Loucy (cell line): Measurements from ENCODE around the gene ATP6V1G1.

Experiments
- CTCF ChIP-seq: fragments of 200-600 bp; sonication (generic); conservative IDR thresholded peaks from 2 replicates; pipeline ENCODE4 v1.5.1; 2014; ENCODE audit warnings: mild to moderate bottlenecking, antibody characterized with exemption, low read length
- EZH2phosphoT487 ChIP-seq: fragments of 200-600 bp; IDR thresholded peaks from 2 replicates; pipeline ENCODE4 v1.6.1; 2018; ENCODE audit warnings: antibody characterized with exemption, mild to moderate bottlenecking, moderate library complexity, borderline replicate concordance

DNA sequence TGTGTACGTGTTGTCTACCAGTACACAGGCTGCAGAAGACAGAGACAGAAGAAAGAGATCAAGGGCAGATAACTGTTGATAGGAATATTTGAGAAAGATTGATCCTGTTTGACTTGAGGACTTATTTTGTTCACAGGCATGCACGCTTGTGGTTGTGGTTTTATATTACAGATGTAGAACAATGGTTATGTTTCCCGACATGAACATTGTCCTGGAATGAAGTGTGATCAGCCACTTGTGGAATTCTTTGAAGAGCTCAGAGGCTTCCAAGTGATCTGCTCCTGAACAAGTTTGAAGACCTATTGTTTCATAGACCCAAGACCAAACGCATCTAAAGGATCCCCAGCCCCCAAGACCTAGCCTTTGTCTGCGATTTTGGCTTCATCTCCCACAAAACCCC, 56.3 kb downstream of the ATP6V1G1 start:
- TF ChIP-seq CTCF (no peak), EZH2phosphoT487 (no peak)
